Upper lobe of left lung (tissue), 6 donors: ENCODE measurements around the gene FCAMR. TPM values are rescaled to one million over a fixed set of nuclear protein-coding genes. Genes with fewer than 3 reads are reported as not detected.

ENCODE experiments used
- ATAC-seq, 2 donors: fragments of 200-7000 bp; cut with Tn5 transposase; one replicate each; pipeline ENCODE4 v1.9.1; 2022; ENCODE audit warnings: mild to moderate bottlenecking in 2 of 2, moderate library complexity in 2 of 2; ENCODE audit not compliant: low FRiP score in 2 of 2
- DNase-seq, 2 donors: peaks; one replicate each; pipeline ENCODE4 v3.0.0-alpha.2; 2019 to 2020
- H3K27ac ChIP-seq, 4 donors: fragments of 200-600 bp; sonication (generic); one replicate each; pipeline ENCODE4 v1.5.1; 2016 to 2019
- H3K27me3 ChIP-seq, 4 donors: fragments of 200-600 bp; sonication (generic); one replicate each; pipeline ENCODE4 v1.5.1; 2017 to 2019
- H3K36me3 ChIP-seq, 4 donors: fragments of 200-600 bp; sonication (generic); one replicate each; pipeline ENCODE4 v1.5.1; 2016 to 2019
- H3K4me1 ChIP-seq, 4 donors: fragments of 200-600 bp; sonication (generic); one replicate each; pipeline ENCODE4 v1.5.1; 2018 to 2019
- H3K4me3 ChIP-seq, 4 donors: fragments of 200-600 bp; sonication (generic); one replicate each; pipeline ENCODE4 v1.5.1; 2017 to 2019; ENCODE audit warnings: mild to moderate bottlenecking in 2 of 4, moderate library complexity in 1 of 4
- H3K9me3 ChIP-seq, 4 donors: fragments of 200-600 bp; sonication (generic); one replicate each; pipeline ENCODE4 v1.5.1; 2018 to 2019
- CTCF ChIP-seq, 6 experiments: fragments of 450-650 bp in 4 of 6; fragments of 200-600 bp in 2 of 6; sonication (generic) in 2 of 6; IDR thresholded peaks; one replicate each; pipeline ENCODE4 v1.5.1; 2016 to 2019; ENCODE audit warnings: antibody characterized with exemption in 6 of 6
- EP300 ChIP-seq, 4 donors: sonication (generic); formaldehyde crosslinking; IDR thresholded peaks; one replicate each; pipeline ENCODE4 v1.5.1; 2017; ENCODE audit warnings: antibody characterized with exemption in 4 of 4, control low read depth in 2 of 4
- POLR2A ChIP-seq, 4 donors: fragments of 450-650 bp; IDR thresholded peaks; one replicate each; pipeline ENCODE4 v1.5.1; 2016 to 2017; ENCODE audit warnings: antibody characterized with exemption in 4 of 4, mild to moderate bottlenecking in 2 of 4
- POLR2AphosphoS5 ChIP-seq, 2 donors: sonication (generic); formaldehyde crosslinking; IDR thresholded peaks; one replicate each; pipeline ENCODE4 v1.5.1; 2017; ENCODE audit warnings: antibody characterized with exemption in 2 of 2
- WGBS, 2 donors: methylation state at CpG; one replicate each; pipeline ENCODE4 v1.1.5; 2017 to 2018; 5-methylcytosine and 5-hydroxymethylcytosine counted together
- total RNA-seq, 6 donors: library from RNA; depleted of rRNA in 4 of 6; stranded (reverse); fragments of >200 nt in 4 of 6; gene quantifications; one replicate each; pipeline versions ENCODE4 v1.1.0 to v1.2.1, GENCODE V29; 2016 to 2021
- donor health status: DM: no; HTN: no; CAD: no; lungs with moderate emphysema.
- donor health status: DM: no; HTN: yes; CAD: no; lungs with severe emphysema.

FCAMR gene
- total RNA-seq, 6 donors from 2014 or later, result 7.3 TPM; not detected in 5

GRCh38 chr1:206954459-206955342 lies 15.6 kb downstream of the FCAMR start:
- H3K9me3 ChIP-seq, result no peaks in the 10 kb centered on the region
- peak overlapping the region in 2 of 4 donors; percentile 55 to 70 for H3K27ac ChIP-seq
- no peak for DNase-seq
- H3K27me3 ChIP-seq, result no peaks in the 10 kb centered on the region
- no peaks in the 10 kb centered on the region for H3K36me3 ChIP-seq
- no peak for ATAC-seq
- peaks cover 0 to 36% (median 13%) of the 10 kb centered on the region in 4 donors for H3K4me1 ChIP-seq
- H3K4me3 ChIP-seq, result no peak overlapping the region
- WGBS, 2 donors, result 63 to 68% methylated on average over 10 of the region's 10 CpGs
- TF ChIP-seq POLR2AphosphoS5 (IDR thresholded peaks at IDR 0.05) (no peak), EP300 (IDR thresholded peaks at IDR 0.05) (no peak), POLR2A (IDR thresholded peaks at IDR 0.05) (no peak), CTCF (IDR thresholded peaks at IDR 0.05) (no peak)

GRCh38 chr1:206953626-206954025 lies 16.6 kb downstream of the FCAMR start:
- Histone ChIP-seq H3K36me3 (no peaks in the 10 kb centered on the region), H3K27me3 (no peaks in the 10 kb centered on the region), H3K9me3 (no peaks in the 10 kb centered on the region), H3K4me3 (no peak overlapping the region), H3K4me1 (peaks cover 0 to 36% (median 13%) of the 10 kb centered on the region in 4 donors), H3K27ac (peak overlapping the region in 2 of 4 donors; percentile 55 to 70)
- DNase-seq (peak in 1 of 2 donors; percentile 67), ATAC-seq (peak in 1 of 2 donors; percentile 60)
- WGBS, 2 donors, result 89 to 100% methylated on average over 1 to 2 of the region's 2 CpGs
- TF ChIP-seq POLR2AphosphoS5 (IDR thresholded peaks at IDR 0.05), result no peak
- no peak for TF ChIP-seq EP300 (IDR thresholded peaks at IDR 0.05)
- TF ChIP-seq CTCF (IDR thresholded peaks at IDR 0.05), result no peak
- no peak for TF ChIP-seq POLR2A (IDR thresholded peaks at IDR 0.05)

GRCh38 chr1:206953126-206953525 lies 17.1 kb downstream of the FCAMR start:
- ATAC-seq, result no peak
- no peaks in the 10 kb centered on the region for H3K9me3 ChIP-seq
- 61 to 85% methylated on average over 3 of the region's 3 CpGs for WGBS, 2 donors
- TF ChIP-seq CTCF (IDR thresholded peaks at IDR 0.05) (peak in 1 of 6 experiments; percentile 5), POLR2A (IDR thresholded peaks at IDR 0.05) (no peak), POLR2AphosphoS5 (IDR thresholded peaks at IDR 0.05) (peak in 1 of 2 donors; percentile 47), EP300 (IDR thresholded peaks at IDR 0.05) (peak in 2 of 4 donors; percentile 11 to 25)
- peak overlapping the region in 3 of 4 donors; percentile 32 to 70 (median 40) for H3K27ac ChIP-seq
- H3K4me1 ChIP-seq, result peaks cover 0 to 36% (median 13%) of the 10 kb centered on the region in 4 donors
- no peak overlapping the region for H3K4me3 ChIP-seq
- H3K36me3 ChIP-seq, result no peaks in the 10 kb centered on the region
- H3K27me3 ChIP-seq, result no peaks in the 10 kb centered on the region
- peak in 1 of 2 donors; percentile 73 for DNase-seq

GRCh38 chr1:206952171-206952570 lies 18.1 kb downstream of the FCAMR start:
- Histone ChIP-seq H3K27me3 (no peaks in the 10 kb centered on the region), H3K4me1 (peaks cover 0 to 36% (median 13%) of the 10 kb centered on the region in 4 donors), H3K4me3 (no peak overlapping the region), H3K9me3 (no peaks in the 10 kb centered on the region), H3K36me3 (no peaks in the 10 kb centered on the region), H3K27ac (peak overlapping the region in 3 of 4 donors; percentile 32 to 63 (median 40))
- 28 to 47% methylated on average over 4 of the region's 4 CpGs for WGBS, 2 donors
- DNase-seq (peak in 1 of 2 donors; percentile 52), ATAC-seq (peak; percentile 27 to 38)
- no peak for TF ChIP-seq EP300 (IDR thresholded peaks at IDR 0.05)
- TF ChIP-seq POLR2AphosphoS5 (IDR thresholded peaks at IDR 0.05), result no peak
- no peak for TF ChIP-seq POLR2A (IDR thresholded peaks at IDR 0.05)
- no peak for TF ChIP-seq CTCF (IDR thresholded peaks at IDR 0.05)
